HG02763 (cell line): ENCODE data around the gene ACTL8.

ENCODE experiments used
- ATAC-seq: cut with Tn5 transposase; IDR thresholded peaks from one replicate; pipeline ENCODE4 v1.9.1; 2021; ENCODE audit warnings: mild to moderate bottlenecking, moderate library complexity; ENCODE audit not compliant: unreplicated experiment

Gene ACTL8

DNA sequence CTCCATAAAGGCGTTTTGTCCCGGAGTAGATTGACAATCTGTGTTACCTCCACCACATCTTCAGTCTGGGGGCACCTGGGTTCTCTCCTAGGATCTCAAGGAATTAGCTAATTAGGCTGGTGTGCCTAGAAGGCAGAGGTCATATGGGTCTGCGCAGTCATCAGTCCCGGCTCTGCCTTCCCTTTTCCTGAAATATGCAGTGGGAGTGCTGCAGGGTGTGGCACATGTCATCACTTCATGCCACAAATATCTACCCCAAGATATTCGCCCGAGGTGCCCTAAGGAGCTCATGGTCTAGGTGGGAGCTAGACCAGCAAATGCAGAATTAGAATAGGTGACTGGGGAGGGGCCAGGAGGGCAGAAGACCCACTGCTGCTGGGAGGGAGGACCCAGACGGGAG, 42.9 kb downstream of the ACTL8 start:
- ATAC-seq: no peak

DNA sequence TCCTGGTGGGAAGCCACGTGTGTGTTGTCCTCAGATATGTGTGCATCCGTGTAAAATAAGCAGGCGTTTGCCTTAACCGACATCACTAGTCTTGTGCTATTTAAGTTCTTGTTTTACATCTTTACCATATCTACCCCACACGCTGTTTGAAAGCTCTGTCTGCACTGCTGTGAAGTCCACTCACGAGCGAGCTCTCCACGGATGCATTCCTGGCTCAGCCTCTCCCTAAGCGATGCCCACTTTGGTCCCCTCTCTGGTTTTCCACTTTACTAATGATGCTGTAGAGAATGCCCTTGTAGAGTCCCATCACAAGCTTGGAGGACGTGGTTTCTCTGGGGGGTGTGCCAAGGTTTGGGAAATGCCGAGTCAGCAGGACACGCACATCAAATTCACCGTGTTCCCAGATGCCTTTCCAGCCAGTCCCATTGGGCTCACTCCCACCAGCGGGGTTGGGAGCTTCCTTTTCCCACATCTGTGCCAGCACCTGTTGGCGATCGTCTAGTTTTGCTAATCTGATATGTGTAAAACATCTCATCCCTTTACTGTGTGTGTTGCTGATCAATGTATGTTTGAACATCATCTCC, 43.8 kb downstream of the ACTL8 start:
- ATAC-seq: no peak

DNA sequence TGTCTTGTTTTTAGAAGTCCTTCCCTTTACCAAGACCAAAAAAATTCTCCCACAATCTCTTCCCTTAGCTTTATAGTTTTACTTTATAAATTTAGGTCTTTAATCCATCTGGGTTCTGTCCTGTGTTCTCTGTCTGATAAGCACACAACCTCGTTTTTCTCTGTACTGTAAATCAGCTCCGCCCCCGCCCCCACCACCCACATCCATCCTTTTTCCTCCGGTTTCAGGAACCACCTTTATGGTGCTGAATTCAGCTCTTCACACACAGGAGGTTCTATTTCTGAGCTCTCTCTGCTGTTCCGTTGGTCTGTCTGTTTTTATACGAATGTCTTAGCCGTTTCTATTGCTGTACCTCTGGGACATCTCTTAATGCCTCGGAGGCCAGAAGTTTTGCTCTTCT, 44.5 kb downstream of the ACTL8 start:
- no peak for ATAC-seq

DNA sequence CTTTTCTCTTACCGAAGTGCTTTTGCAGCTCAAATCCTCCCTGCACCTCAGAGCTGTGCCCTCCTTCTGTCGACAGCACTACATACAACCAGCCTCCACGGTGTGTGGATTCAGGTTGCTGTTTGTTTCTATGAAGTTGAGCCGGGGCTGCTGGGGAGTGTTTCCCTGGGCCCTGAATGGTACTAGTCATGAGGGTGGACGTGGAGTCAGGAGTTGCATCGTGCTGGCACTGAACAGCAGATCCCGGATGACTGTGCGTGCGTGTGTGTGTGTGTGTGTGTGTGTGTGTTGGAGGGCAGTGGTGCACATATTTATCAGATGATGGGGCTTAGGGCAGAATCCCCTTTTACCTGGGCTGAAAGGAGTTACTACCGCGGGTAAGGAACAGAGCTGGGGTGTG, 47.0 kb downstream of the ACTL8 start:
- no peak for ATAC-seq

DNA sequence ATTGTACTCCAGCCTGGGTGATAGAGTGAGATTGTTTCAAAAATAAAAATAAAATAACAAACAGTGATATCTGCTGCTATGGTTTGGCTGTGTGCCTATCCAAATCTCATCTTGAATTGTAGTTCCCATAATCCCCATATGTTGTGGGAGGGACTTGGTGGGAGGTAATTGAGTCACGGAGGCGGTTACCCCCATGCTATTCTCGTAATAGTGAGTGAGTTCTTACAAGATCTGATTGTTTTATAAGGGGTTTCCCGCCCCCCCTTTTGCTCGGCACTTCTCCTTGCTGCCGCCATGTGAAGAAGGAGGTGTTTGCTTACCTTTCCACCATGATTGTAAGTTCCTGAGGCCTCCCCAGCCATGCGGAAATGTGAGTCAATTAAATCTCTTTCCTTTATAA, 47.8 kb downstream of the ACTL8 start:
- ATAC-seq: no peak

DNA sequence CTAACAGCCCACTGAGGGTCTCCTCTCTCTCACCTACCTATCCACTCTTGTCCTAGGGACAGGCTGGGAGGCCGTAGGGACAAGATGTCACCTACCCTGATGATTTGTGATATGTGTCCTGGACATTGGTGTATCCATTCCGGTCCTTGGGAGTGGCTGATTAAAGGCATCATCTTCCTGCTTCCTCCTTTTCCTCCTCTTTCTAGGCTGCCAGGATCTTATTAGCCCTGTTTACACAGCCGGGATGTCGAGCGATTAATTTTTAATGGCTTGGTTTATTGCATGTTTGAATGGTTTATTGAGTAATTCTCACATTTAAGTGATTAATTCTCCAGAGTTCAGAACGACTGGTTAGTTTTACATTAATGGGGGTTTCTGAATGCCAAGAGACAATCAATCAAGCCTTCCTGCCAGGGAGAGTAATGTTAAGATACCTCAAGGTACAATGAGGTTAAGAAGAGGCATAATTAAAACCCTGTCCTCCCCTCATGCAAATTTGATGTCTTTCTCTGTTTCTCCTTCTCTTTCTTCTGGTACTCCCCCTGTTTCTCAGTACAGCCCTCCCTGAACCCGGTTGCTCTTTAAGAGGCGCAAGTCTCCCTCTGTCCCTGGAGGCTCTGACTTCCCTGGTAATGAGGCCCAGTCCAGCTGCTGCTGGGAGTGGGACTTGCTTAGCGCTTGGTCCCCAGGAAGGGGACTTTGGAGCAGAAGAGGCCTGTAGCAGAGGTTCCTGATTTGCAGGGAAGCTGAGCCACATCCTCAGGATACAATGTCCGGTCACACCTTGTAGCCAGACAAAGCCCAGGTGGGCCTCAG, 50.9 kb downstream of the ACTL8 start:
- ATAC-seq: no peak

DNA sequence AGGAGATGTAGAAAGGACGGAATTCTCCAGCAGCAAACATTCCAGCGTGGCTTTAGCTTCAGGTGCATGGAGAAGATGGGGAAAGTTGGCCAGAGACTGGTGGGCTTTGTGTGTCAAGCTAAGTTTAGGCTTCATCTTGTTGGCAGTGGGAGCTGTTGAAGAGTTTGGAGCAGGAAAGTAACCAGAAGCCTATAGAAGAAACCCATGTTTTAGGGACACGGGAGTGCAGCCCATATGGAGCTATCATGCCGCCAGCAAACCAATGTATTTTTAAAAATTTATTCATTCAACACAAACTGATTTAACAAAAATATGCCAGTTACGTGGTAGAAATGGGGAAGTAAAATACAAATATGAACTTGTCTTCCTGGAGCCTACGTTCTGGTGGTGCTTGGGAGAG, 53.7 kb downstream of the ACTL8 start:
- ATAC-seq: no peak

DNA sequence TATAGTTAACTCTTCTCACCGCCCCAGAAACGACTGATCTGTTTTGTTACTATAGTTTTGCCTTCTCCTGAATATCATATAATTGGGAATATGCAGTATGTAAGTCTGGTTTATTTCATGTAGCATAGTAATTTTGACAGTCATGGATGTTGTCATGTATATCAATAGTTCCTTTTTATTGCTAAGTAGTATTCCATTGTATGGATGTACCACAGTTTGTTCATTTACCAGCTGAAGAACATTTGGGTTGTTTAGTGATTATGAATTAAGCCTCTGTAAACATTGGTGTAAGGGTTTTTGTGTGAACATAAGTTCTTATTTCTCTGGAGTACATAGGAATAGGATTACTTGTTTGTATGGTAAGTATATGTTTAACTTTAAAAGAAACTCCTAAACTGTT, 55.5 kb downstream of the ACTL8 start:
- ATAC-seq: no peak

DNA sequence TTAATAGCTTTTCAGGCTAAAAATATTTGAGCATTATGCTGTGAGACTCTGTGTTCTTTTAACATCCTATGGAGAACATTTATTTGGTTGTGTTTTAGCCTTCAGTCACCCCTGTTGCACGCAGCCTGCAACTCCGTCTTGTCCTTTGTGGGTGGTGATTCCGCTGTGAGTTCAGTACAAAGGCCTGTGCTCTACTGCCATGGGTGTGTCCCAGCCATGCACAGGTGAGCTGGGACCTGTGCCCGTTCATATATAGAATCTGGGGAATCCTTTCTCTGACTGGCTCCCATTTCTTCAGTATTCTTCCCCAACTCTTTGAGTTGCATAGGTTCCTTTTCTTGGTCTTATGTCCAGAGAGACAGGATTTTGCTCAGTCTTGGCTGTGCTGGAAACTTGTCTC, 61.4 kb downstream of the ACTL8 start:
- no peak for ATAC-seq

DNA sequence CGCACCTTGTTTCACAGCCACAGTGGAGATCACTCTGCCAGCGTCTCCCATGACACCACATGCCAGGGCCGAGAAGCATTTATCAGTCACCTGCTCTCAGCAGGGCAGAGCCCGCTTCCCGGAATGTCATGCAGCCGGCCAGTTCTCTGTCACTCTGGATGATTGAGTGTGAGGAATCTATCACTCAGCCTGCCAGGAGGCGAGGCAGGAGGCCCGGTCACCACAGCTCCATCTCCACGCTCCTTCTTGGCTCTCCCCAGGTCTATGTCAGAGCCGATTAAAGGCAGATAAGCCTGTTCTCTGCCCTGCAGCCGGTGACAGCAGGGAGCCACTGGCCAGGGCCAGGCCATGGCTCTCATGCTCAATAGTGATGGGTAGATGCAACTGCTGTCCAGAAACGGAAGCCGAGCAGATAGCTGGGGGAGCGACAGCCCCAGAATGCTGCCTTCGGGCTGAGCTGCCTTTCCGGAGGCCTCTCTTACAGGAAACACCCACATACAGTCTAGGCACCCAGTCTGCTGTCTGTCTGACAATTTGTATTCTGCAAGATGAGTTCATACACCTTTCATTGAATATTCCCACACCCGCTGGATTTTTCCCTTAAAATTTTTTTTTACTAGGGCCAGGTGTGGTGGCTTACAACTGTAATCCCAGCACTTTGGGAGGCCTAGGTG, 64.1 kb downstream of the ACTL8 start:
- no peak for ATAC-seq

DNA sequence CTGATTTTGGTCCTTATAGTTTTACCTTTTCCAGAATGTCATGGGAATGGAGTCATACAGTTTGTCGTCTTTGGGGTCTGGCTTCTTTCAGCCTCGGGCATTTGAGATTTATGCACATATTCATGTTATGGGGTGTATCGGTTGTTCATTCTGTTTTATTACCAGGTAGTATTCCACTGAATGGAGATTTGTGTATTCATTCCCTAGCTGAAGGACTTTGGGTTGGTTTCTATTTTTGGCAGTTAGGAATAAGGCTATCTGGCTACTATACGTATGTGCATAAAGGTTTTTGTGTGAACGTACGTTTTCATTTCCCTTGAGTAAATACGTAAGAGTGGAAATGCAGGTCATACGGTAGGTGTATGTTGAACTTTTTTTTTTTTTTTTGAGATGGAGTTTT, 65.1 kb downstream of the ACTL8 start:
- ATAC-seq: no peak

DNA sequence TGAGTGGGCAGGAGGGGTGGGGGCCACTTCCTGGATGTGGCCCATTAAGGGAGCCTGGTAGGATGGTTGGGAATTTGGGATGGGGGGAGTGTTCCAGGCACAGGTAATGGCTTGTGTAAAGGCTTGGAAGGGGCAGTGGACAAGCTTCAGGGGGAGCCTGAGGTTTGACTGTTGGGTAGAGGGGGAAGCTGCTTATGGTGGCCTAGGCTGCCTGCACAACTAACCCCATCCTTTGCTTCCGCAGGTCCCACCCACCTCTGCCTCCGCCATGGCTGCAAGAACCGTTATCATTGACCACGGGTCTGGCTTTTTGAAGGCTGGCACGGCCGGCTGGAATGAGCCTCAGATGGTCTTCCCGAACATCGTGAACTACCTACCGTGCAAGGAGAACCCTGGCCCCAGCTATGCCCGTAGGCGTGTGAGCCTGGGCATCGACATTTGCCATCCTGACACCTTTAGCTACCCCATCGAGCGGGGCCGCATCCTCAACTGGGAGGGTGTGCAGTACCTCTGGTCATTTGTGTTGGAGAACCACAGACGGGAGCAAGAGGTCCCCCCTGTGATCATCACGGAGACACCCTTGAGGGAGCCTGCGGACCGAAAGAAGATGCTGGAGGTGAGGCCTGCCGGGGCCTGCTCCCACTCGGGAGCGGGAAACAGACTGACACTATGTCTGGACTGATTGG, 67.8 kb downstream of the ACTL8 start:
- no peak for ATAC-seq

DNA sequence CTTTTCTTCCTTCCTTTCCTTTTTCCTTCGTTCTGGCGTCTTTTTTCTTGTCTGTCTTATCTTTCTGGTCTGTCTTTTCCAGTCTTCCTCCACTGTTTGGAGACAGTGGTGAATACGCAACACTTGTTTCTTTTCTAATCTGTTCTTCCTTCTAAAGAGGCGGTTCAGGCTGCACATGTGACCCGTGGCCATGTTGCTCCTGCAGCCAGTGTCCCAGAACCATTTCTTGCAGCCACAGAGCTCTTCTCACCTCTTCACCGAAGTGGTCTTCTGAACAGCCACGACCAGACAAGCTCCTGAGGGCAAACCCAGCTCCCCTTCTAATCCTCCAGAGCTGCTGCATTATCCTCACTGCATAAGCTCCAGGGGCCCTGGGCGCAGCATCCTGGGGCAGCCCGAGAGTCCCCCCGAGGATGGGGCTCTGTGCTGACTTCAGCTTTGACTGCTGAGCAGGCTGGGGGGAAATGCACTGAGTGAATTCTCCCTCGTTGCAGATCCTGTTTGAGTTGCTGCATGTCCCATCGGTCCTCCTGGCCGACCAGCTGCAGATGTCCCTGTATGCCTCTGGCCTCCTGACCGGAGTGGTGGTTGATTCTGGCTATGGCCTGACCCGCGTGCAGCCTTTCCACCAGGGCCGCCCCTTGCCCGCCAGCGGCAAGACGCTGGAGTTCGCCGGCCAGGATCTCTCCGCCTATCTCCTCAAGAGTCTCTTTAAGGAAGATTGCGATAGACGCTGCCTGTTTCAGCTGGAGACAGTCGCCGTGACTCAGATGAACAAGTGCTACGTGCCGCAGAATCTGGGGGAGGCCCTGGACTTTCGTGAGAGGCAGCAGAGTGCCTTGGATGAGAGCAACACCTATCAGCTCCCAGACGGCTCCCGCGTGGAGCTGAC, 70.4 kb downstream of the ACTL8 start:
- no peak for ATAC-seq

DNA sequence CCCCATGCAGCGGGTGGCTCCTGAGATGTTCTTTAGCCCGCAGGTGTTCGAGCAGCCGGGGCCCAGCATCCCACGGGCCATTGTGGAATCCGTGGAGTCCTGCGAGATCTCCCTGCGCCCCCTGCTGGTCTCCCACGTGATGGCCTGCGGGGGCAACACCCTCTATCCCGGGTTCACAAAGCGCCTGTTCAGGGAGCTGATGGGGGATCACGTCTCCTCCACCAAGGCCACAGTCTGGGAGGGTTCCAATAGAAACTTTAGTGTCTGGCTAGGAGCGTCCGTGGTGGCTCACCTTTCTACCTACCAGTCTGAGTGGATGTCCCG, 71.0 kb downstream of the ACTL8 start:
- no peak for ATAC-seq

DNA sequence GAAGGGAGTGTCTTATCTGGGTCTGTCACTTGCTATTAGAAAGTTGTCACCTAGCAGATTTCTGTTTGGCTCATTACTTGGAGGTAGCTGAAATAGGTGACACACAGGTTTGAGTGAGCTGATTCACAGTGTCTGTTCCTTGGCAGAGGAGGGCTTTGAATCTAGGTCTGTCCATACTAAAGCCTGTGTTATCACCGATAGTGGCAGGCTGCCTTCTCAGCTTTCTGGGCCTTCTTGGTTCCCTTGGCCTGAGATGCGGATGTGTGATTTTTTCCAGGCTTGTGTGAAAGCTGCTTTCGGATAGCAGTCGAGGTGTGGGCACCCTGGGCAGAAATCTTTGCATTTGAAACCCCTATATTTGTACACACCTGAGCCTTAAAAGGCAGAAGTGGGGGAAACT, 73.9 kb downstream of the ACTL8 start:
- ATAC-seq: no peak

DNA sequence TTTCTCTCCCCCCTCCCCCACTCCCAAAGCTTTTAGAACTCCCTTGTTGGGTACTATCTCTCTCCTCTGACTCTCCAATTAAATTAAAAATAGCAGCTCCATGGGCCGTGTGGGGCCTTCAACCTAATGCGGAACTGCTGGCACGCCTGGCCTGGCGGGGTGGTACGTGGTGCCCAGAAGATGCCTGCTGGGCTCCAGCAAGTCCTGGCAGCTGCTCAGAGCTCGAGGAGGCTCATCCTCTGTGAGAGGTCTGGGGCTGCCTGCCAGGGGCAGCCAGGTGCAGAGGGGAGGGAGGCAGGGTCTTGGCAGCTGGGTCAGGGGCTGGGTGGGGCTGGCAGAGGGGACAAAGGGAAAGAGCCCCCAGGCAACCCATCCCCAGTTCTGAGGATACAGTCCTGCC, 74.4 kb downstream of the ACTL8 start:
- no peak for ATAC-seq

DNA sequence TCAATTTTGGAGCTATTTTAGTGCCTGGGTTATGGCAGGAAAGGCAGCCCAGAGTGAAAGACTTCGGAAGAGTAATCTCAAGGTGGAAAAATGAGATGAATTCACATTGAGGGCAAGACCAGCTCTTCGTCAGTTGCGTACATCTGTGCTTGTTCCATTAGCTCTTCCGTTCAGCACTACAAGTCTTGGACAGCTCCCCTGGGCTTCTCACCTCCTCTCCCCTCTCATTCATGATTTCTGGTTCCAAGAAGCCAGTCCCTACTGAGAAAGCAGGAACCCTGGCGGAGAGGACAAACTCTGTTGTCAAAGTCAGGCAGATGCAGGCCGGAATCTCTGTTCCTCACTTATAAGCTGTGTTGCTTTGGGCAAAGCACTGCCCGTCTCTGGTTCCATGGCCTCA, 76.5 kb downstream of the ACTL8 start:
- ATAC-seq: no peak

DNA sequence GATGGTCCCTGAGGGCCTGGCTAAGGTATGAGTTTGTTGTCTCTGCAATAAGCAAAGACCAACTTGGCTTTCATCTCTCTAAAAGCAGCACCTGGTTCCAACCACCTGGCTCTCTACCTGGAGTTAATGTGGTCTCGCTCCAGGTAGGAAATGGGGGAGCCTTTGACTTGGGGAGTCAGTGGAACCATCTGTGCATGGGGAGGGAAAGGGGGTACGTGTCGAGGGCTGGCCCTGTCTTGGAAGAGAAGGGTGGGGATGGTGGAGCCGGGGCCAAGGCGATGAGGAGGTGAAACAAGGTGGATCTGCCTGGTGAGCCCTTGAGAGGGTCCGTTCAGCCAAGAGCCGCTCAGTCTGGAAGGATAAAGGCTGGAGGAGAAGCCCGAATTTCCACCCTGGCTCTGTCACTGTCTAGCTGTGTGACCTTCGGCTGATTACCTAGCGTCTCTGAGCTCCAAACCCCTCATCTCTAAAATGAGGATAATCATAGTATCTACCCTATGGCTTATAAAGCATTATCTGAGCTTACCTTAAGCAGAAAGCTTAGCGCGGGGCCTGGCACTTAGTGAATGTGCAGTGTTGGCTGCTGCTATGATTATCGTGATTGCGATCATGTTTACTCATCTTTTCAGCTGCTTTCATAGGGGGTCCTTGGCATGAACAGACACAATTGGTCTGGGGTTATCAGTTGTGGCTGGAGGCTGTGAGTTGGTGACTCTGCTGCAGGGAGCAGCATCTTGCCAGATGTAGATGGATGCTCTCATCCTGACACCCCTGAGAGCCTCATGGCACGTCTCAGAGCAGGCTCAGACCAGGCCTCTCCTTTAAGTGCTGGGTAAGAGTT, 78.7 kb downstream of the ACTL8 start:
- no peak for ATAC-seq

DNA sequence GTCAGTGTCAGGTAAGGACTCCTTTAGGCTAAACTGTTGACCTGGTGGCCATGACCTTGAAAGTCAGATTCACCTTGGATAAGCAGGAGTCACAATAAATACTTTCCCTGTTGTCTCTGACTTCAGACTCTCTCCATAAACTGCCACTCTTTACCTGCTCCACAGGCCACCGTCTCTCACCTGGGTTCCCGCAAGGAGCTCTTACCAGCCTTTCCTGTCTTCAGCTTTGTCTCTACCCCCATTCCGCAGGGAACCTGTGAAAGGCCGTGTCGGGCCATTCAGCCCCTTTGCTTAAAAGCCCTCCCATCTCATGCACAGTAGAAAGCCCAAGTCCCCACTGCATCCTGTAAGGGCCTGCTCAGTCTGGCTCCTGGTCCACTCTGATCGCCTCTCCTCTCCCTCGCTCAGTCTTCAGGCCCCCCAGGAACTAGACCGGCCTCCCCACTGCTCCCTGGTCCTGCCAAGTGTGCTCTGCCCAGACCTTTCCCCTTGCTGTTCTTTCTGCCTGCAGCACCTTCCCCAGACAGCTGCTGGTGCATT, 79.5 kb downstream of the ACTL8 start:
- no peak for ATAC-seq
